ENCODE results near the gene STK10. TPM values are rescaled to one million over a fixed set of nuclear protein-coding genes. Genes with fewer than 3 reads are reported as not detected.

STK10 gene
- total and polyA plus RNA-seq, 2 of the 8 experiments (the other 6 are each of a cell fraction or from before 2014, with no cell fraction given) = 10.5 to 21.4 TPM

GRCh38 chr5:172153695-172154094 is 34.3 kb downstream of the STK10 start:
- Histone ChIP-seq H3K18ac (ENCODE audit: extremely low read depth, low read length) (no peak overlapping the region), H3K36me3 (ENCODE audit: control insufficient read depth in 2 of 4, insufficient read depth in 4 of 4, low read length in 3 of 4) (no peaks in the 10 kb centered on the region), H3K4me3 (ENCODE audit: extremely low read depth in 1 of 4, insufficient read depth in 2 of 4, low read depth in 3 of 4, low read length in 4 of 4) (no peak overlapping the region), H3K4me1 (replicated peaks in 1 of 4; ENCODE audit: control insufficient read depth in 3 of 4, insufficient read depth in 4 of 4, low read length in 3 of 4) (no peaks in the 10 kb centered on the region), H3K9ac (replicated peaks in 1 of 4; ENCODE audit: extremely low read depth in 1 of 4, low read depth in 3 of 4, low read length in 3 of 4) (no peak overlapping the region), H3K23ac (ENCODE audit: insufficient read length) (no peak overlapping the region), H3K14ac (ENCODE audit: insufficient read length) (no peak overlapping the region), H2BK5ac (ENCODE audit: low read depth, low read length) (no peak overlapping the region), H2AK5ac (ENCODE audit: low read depth, low read length) (no peak overlapping the region), H2BK120ac (replicated peaks; ENCODE audit: low read depth, low read length) (no peak overlapping the region), H3K9me3 (ENCODE audit: insufficient read depth in 2 of 2, low read depth in 1 of 2, low read length in 1 of 2) (no peaks in the 10 kb centered on the region), H2BK20ac (ENCODE audit: low read length) (no peak overlapping the region), H4K8ac (ENCODE audit: extremely low read depth, insufficient read depth, low read length) (no peak overlapping the region), H3K79me1 (ENCODE audit: low read depth, low read length) (no peaks in the 10 kb centered on the region), H2BK12ac (ENCODE audit: low read depth, low read length) (no peak overlapping the region), H2AFZ (ENCODE audit: low read length) (no peak overlapping the region), H3K23me2 (ENCODE audit: low read depth, low read length) (no peaks in the 10 kb centered on the region), H3K4ac (replicated peaks; ENCODE audit: insufficient read length, low read depth, low read length) (no peak overlapping the region), H4K5ac (ENCODE audit: insufficient read length, low read depth, low read length) (no peak overlapping the region), H3K27me3 (replicated peaks in 1 of 4; ENCODE audit: control insufficient read depth in 3 of 4, extremely low read depth in 1 of 4, insufficient read depth in 3 of 4, low read length in 3 of 4) (no peaks in the 10 kb centered on the region), H3K56ac (replicated peaks; ENCODE audit: insufficient read length, low read depth, low read length) (no peak overlapping the region), H3K79me2 (ENCODE audit: control insufficient read depth in 1 of 2, insufficient read depth in 2 of 2, low read length in 2 of 2) (no peaks in the 10 kb centered on the region), H3K27ac (ENCODE audit: low read depth, low read length) (no peak overlapping the region), H4K20me1 (replicated peaks in 1 of 2; ENCODE audit: control insufficient read depth in 1 of 2, insufficient read depth in 2 of 2, low read length in 2 of 2) (peaks cover 0 to 4% of the 10 kb centered on the region in 2 experiments), H3K4me2 (ENCODE audit: insufficient read depth in 1 of 2, low read depth in 2 of 2, low read length in 2 of 2) (no peak overlapping the region), H2BK15ac (ENCODE audit: low read length) (no peak overlapping the region), H4K91ac (replicated peaks; ENCODE audit: insufficient read length, low read length) (no peak overlapping the region)
- ChIA-PET POLR2A (ENCODE audit: partially characterized antibody) (no interaction called here), CTCF (ENCODE audit: partially characterized antibody) (interaction anchor here (0.8 to 1.2 kb wide), 2 partner anchors 8 to 19 kb away, joined by 3 read pairs; no protein-coding TSS in a partner anchor)
- WGBS, 2 experiments (ENCODE audit: extremely low coverage in 1 of 2, insufficient coverage in 1 of 2, insufficient read length in 1 of 2, insufficient replicate concordance in 2 of 2, low coverage in 1 of 2, low lambda C conversion rate in 2 of 2, missing lambda C conversion rate in 1 of 2) = 93% methylated on average over 3 of the region's 3 CpGs; no CpG with 5 or more reads in 1 of the 2 experiments
- DNase-seq (ENCODE audit: low read depth in 1 of 2, low spot score in 2 of 2) (no peak), FAIRE-seq (no peak)
- no peak for TF ChIP-seq RAD21 (IDR thresholded peaks at IDR 0.05 in 1 of 2, conservative IDR thresholded peaks at IDR 0.05 in 1 of 2; ENCODE audit: low read depth in 2 of 2, low read length in 2 of 2)
- TF ChIP-seq YY1 (IDR thresholded peaks at IDR 0.05; ENCODE audit: low read depth, low read length) = no peak
- TF ChIP-seq POU5F1 (IDR thresholded peaks at IDR 0.05; ENCODE audit: low read depth, low read length) = no peak
- no peak for TF ChIP-seq SUZ12 (IDR thresholded peaks at IDR 0.05; ENCODE audit: low read length)
- no peak for TF ChIP-seq PHF8 (conservative IDR thresholded peaks at IDR 0.05; ENCODE audit: low read depth, low read length)
- no peak for TF ChIP-seq EP300 (IDR thresholded peaks at IDR 0.05; ENCODE audit: borderline replicate concordance in 1 of 2, low read depth in 2 of 2, low read length in 2 of 2)
- TF ChIP-seq SIN3A (conservative IDR thresholded peaks at IDR 0.05 in 1 of 2, IDR thresholded peaks at IDR 0.05 in 1 of 2; ENCODE audit: low read depth in 1 of 2, low read length in 2 of 2) = no peak
- TF ChIP-seq TAF1 (IDR thresholded peaks at IDR 0.05; ENCODE audit: low read depth, low read length) = no peak
- no peak for TF ChIP-seq SIRT6 (IDR thresholded peaks at IDR 0.05; ENCODE audit: low read length)
- TF ChIP-seq CTBP2 (IDR thresholded peaks at IDR 0.05; ENCODE audit: borderline replicate concordance, insufficient read depth, insufficient read length, low read length) = no peak
- no peak for TF ChIP-seq CBX5 (IDR thresholded peaks at IDR 0.05; ENCODE audit: low read depth, low read length)
- TF ChIP-seq, protein P1, sequence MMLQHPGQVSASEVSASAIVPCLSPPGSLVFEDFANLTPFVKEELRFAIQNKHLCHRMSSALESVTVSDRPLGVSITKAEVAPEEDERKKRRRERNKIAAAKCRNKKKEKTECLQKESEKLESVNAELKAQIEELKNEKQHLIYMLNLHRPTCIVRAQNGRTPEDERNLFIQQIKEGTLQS (IDR thresholded peaks at IDR 0.05; ENCODE audit: insufficient read depth, low read depth, low read length) = no peak

All from H1 (cell line).